ENCODE data around the gene GATA6.
"Not testable (repeated sequence)": the region's sequence is repeated elsewhere in the genome, so short reads cannot be mapped to it uniquely, and the experiment has no call there.

Gene GATA6

GRCh38 chr18:22184573-22184972 lies 15.2 kb downstream of the GATA6 start:
- not testable (repeated sequence) for DNase-seq

GRCh38 chr18:22185273-22185672 lies 15.9 kb downstream of the GATA6 start:
- no peak for DNase-seq

- no peak for DNase-seq
These were observed 16.5 kb downstream of the GATA6 start for GRCh38 chr18:22185771-22186386.

- no peak for DNase-seq
These were observed 17.1 kb downstream of the GATA6 start for GRCh38 chr18:22186484-22186971.

- no peak for DNase-seq
These were observed 19.3 kb downstream of the GATA6 start for GRCh38 chr18:22188559-22189267.

GRCh38 chr18:22189449-22190166 lies 20.2 kb downstream of the GATA6 start:
- no peak for DNase-seq

GRCh38 chr18:22191346-22191695 lies 21.9 kb downstream of the GATA6 start:
- no peak for DNase-seq

- no peak for DNase-seq
These were observed 22.5 kb downstream of the GATA6 start for GRCh38 chr18:22191923-22192322.

- no peak for DNase-seq
These were observed 24.1 kb downstream of the GATA6 start for GRCh38 chr18:22193466-22193865.

GRCh38 chr18:22194151-22194598 lies 24.8 kb downstream of the GATA6 start:
- DNase-seq, result no peak

GRCh38 chr18:22195052-22195451 lies 25.7 kb downstream of the GATA6 start:
- DNase-seq, result no peak

- DNase-seq, result not testable (repeated sequence)
These were observed 27.6 kb downstream of the GATA6 start for GRCh38 chr18:22196943-22197342.

GRCh38 chr18:22197668-22198067 lies 28.3 kb downstream of the GATA6 start:
- no peak for DNase-seq

GRCh38 chr18:22198163-22198562 lies 28.8 kb downstream of the GATA6 start:
- no peak for DNase-seq

- no peak for DNase-seq
These were observed 29.6 kb downstream of the GATA6 start for GRCh38 chr18:22199005-22199404.

GRCh38 chr18:22200611-22201225 lies 31.3 kb downstream of the GATA6 start:
- no peak for DNase-seq

GRCh38 chr18:22203035-22203434 lies 33.6 kb downstream of the GATA6 start:
- DNase-seq, result no peak

GRCh38 chr18:22203536-22204213 lies 34.3 kb downstream of the GATA6 start:
- no peak for DNase-seq

GRCh38 chr18:22204214-22204536 lies 34.8 kb downstream of the GATA6 start:
- no peak for DNase-seq

GRCh38 chr18:22204996-22205395 lies 35.6 kb downstream of the GATA6 start:
- no peak for DNase-seq

GRCh38 chr18:22207021-22207758 lies 37.8 kb downstream of the GATA6 start:
- no peak for DNase-seq

GRCh38 chr18:22210311-22210754 lies 40.9 kb downstream of the GATA6 start:
- DNase-seq, result no peak
